NOMO-1 (cell line): ENCODE results near the gene GABARAP.
"Not testable (repeated sequence)": the region's sequence is repeated elsewhere in the genome, so short reads cannot be mapped to it uniquely, and the experiment has no call there.

ENCODE experiments used
- DNase-seq, 2 experiments: peaks; one replicate each; lab custom pipeline; 2025; ENCODE audit not compliant: unreplicated experiment in 2 of 2; lab: John Stamatoyannopoulos, UW

GABARAP gene

DNA sequence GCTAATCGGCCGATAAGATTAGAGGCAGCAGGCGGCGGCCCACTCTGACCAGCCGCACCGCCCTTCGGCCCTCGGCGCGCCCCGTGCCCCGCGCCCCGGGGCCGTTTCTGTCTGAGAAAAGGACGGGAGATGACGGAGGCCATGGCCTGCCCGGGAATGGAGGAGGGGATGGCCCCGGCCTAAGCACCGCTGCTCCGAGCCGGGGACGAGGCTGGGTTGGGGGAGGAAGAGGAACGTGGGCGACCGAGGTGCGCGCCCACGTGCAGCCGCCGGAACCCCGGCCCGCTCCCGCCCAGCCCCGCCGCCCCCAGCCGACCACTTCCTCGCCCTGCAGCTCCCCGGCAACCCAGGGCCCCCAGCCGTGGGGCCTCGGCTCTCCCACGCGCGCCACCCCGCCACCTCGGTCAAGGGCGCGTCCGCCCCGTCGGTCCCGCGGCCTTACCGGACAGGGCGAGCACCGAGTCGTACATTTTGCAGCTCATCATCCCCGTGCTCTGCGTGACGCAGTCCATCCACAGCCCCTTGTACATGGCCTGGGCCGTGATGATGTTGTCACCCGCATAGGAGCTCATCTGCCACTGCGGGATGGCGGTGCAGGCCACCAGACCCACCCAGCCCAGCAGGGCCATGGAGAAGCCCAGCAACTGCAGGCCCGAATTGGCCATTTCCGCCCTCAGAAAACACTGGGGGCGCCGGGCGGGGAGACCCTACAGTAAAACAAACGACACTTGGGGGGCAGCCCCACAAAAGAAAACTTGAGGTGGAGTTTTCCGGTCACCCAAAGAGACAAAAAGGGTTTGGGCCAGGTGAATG is 19.3 kb upstream of the GABARAP start:
- no peak for DNase-seq

DNA sequence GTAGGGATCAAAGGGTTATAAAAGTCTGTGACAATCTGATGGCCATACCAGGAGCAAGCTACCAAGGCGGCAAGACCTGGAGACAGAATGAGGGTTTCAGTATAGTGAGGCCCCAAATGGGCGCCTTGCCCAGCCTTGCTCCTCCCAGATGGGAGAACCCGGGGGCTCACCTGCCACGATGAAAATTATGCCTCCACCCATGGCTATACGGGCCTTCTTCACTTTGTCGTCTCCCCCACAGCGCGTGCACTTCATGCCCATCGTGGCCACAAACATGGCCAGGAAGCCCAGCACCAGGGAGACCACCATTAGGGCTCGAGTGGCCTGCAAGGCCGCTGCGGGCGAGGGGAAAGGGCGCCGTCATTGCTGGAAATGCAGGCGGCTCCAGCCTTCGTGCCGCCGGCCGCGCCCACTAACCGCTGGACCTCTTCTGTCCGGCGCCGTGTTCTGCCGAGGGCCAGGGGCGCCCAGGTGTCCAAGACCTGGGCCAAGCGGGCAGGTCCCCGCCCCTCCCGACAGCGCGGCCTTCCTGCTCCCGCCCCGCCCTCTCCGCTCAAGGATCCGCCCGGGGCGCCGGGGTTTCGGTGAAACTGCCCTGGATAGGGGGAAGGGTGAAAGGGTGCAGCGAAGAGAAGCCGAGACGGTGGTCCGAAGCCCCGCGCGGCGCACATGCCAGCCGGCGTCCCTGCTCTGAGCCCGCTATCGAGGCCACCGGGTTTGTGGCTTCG is 18.6 kb upstream of the GABARAP start:
- no peak for DNase-seq

GRCh38 chr17:7260151-7260550 is 17.9 kb upstream of the GABARAP start:
- no peak for DNase-seq

GRCh38 chr17:7259555-7259889 is 17.3 kb upstream of the GABARAP start:
- no peak for DNase-seq

DNA sequence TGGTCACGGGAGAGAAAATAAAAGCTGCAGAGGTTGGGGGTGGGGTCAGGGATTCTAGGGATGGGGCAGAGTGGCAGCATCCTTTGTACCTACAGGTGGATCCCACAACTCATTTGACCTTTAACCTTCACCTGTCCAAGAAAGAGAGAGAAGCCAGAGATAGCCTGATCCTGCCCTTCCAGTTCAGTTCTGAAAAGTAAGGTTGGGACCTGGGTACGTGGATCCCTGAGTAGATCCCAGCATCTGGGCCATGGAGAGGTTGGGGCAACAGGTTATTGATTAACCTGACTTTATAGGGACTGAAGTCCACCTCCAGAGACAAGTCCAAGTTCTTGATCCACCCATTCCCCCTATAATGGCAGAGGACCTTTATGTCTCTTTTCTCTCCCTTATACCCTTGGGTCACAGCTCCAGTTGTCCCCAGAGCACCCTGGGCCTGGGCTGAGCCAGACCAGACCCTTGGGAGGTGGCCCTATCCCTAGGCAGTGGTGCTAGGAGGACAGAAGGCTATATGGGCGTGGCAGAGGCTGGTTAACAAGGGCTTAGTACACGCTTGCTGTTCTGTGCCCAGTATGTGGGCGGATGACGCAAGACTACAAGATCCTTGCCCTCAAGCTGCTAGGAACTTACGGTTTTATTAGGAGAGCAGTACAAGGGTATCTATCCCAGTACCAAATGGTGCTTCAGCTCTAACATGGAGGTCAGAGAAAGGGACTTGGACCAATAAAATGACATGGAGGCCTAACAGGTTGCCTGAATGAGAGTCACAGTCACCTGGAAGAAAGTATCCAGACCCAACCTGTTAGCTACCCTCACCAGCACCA is 16.7 kb upstream of the GABARAP start:
- DNase-seq = no peak

GRCh38 chr17:7256766-7257456 is 14.7 kb upstream of the GABARAP start:
- DNase-seq = no peak

- no peak for DNase-seq
Measured at GRCh38 chr17:7254511-7254910, 12.3 kb upstream of the GABARAP start.

DNA sequence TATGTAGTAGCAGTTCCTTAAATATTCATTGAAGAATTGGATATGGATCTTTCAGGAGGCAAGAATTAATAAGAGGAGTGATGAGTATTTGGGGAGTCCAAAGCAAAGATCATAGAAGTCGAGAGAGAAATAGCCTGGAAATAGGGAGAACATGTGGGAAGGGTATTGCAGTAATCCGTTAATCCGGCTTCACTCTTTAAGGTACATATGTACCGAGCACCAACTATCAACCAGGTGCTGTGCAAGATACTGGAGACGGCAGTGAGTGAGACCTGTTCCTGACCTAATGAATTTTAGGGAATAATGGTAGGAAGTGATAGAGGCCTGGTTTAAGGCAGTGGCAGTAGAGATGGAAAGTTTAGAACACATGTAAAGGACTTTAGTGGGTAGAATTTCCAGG is 10.8 kb upstream of the GABARAP start:
- no peak for DNase-seq

GRCh38 chr17:7252176-7253043 is 10.2 kb upstream of the GABARAP start, which contains the start of gene ELP5:
Gene ELP5, plus strand, starts transcription at chr17:7252215. Its CDS starts 336 bp downstream, at chr17:7252551.
- DNase-seq = peak; percentile 89 to 90

GRCh38 chr17:7251661-7252175 is 9.5 kb upstream of the GABARAP start, which contains the start of gene CTDNEP1:
Gene CTDNEP1, minus strand, starts transcription at chr17:7251734. Its CDS starts 438 bp downstream, at chr17:7251296.
- DNase-seq = peak; percentile 95 to 98

GRCh38 chr17:7250695-7251627 is 8.7 kb upstream of the GABARAP start:
- no peak for DNase-seq

GRCh38 chr17:7249830-7250229 is 7.6 kb upstream of the GABARAP start:
- peak; percentile 28 to 55 for DNase-seq

GRCh38 chr17:7249214-7249613 is 7.0 kb upstream of the GABARAP start:
- DNase-seq = no peak

GRCh38 chr17:7248796-7249195 is 6.5 kb upstream of the GABARAP start:
- DNase-seq = no peak

DNA sequence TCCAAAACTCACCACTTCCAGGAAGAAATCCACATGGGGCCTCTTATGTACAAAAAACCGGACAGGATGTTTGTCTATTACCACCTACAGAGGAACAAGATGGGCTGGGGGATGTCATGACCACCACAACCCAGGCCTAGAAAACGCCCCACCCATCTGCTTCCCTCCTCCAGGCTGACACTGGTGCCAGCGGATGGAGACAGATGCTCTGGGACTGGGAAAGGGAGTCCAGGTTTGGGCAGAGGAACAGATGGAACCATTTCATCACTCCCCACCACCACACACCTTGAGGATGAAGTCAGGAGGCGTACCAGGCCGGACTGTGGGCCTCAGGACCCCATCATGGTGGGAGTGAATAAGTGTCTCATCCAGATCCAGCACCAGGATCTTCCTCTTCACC is 4.5 kb upstream of the GABARAP start:
- no peak for DNase-seq

- DNase-seq = not testable (repeated sequence)
Measured at GRCh38 chr17:7243838-7244237, 1.6 kb upstream of the GABARAP start.

GRCh38 chr17:7243453-7243729 is 1.1 kb upstream of the GABARAP start:
- no peak for DNase-seq

GRCh38 chr17:7242717-7243452 is 636 bp upstream of the GABARAP start:
- DNase-seq = peak; percentile 87 to 88
